K562 (cell line): ENCODE results near the gene CACNG1. TPM values are rescaled to one million over a fixed set of nuclear protein-coding genes. Genes with fewer than 3 reads are reported as not detected.

Experiments used
- ATAC-seq: fragments of 200-7000 bp; cut with Tn5 transposase; 3 replicates; pipeline ENCODE4 v1.9.1; 2020; ENCODE audit warnings: moderate library complexity
- BruUV-seq: library from RNA; stranded (reverse); fragments of 400-500 nt; replicated peaks from 2 replicates; lab custom pipeline; 2021; lab: Mats Ljungman, UMichigan
- CTCF ChIA-PET: fragments of 300-600 bp; formaldehyde crosslinking; extraction: SDS; loops from one replicate; lab custom pipeline; 2021; ENCODE audit warnings: low intra/inter-chr PET ratio; lab: Yijun Ruan, JAX
- POLR2A ChIA-PET: fragments of 300-600, 350-650 bp; sonication (Branson Sonifier 250); formaldehyde crosslinking; extraction: SDS; loops from one replicate; lab custom pipeline; 2021; ENCODE audit warnings: antibody characterized with exemption, inconsistent platforms; lab: Yijun Ruan, JAX
- DNase-seq, 4 experiments: peaks; one replicate each; pipeline versions ENCODE4 v3.0.0 to v3.0.0-alpha.2; 2011 to 2018; ENCODE audit warnings: low spot score in 3 of 4, mixed read lengths in 3 of 4; ENCODE audit errors: extremely low read depth in 1 of 4
- FAIRE-seq: peaks from 2 replicates; lab custom pipeline; 2011; peaks lifted over from hg19 to GRCh38; lab: Jason Lieb, UNC
- H2AFZ ChIP-seq: 2 replicates; pipeline ENCODE4 v1.6.0; 2011; ENCODE audit warnings: low read depth, low read length, control low read depth, inconsistent platforms
- H3K27ac ChIP-seq: fragments of 200-600 bp; 3 replicates; pipeline ENCODE4 v1.8.0; 2011; ENCODE audit warnings: low read depth, mild to moderate bottlenecking, control low read depth, inconsistent platforms, low read length, moderate library complexity, mixed read lengths; ENCODE audit errors: extremely low read depth
- H3K27me3 ChIP-seq, 2 experiments: fragments of 300-600 bp in 1 of 2; 2 replicates in 1 of 2; 3 replicates in 1 of 2; pipeline versions ENCODE4 v1.6.0 to v1.8.0; 2011; ENCODE audit warnings: inconsistent platforms in 2 of 2, low read length in 2 of 2, mild to moderate bottlenecking in 1 of 2, mixed read lengths in 1 of 2, moderate library complexity in 1 of 2; ENCODE audit not compliant: control insufficient read depth in 2 of 2, insufficient read depth in 2 of 2
- H3K36me3 ChIP-seq: fragments of 300-600 bp; 3 replicates; pipeline ENCODE4 v1.8.0; 2011; ENCODE audit warnings: mild to moderate bottlenecking, low read length, inconsistent platforms; ENCODE audit not compliant: control insufficient read depth, insufficient read depth
- H3K4me1 ChIP-seq, 2 experiments: fragments of 200-600 bp in 1 of 2; replicated peaks in 1 of 2; 2 replicates in 1 of 2; 3 replicates in 1 of 2; pipeline versions ENCODE4 v1.5.1 to v1.8.0; 2011; ENCODE audit warnings: inconsistent platforms in 2 of 2, low read length in 2 of 2, mild to moderate bottlenecking in 1 of 2, mixed read lengths in 1 of 2, moderate library complexity in 1 of 2; ENCODE audit not compliant: control insufficient read depth in 2 of 2, insufficient read depth in 2 of 2
- H3K4me2 ChIP-seq: 2 replicates; pipeline ENCODE4 v1.6.1; 2011; ENCODE audit warnings: low read length, control low read depth, inconsistent platforms, mixed read lengths; ENCODE audit not compliant: insufficient read depth
- H3K4me3 ChIP-seq: fragments of 200-600 bp; sonication (generic), shearing (Covaris generic); 2 replicates; pipeline ENCODE4 v1.5.1; 2016; ENCODE audit warnings: control low read depth, inconsistent platforms
- H3K79me2 ChIP-seq: fragments of 200-600 bp; 3 replicates; pipeline ENCODE4 v1.8.0; 2011; ENCODE audit warnings: low read length, inconsistent platforms; ENCODE audit not compliant: control insufficient read depth, insufficient read depth
- H3K9ac ChIP-seq, 2 experiments: 2 replicates each; pipeline versions ENCODE4 v1.6.0 to v1.6.1; 2011; ENCODE audit warnings: low read depth in 2 of 2, low read length in 2 of 2, control low read depth in 1 of 2, inconsistent platforms in 1 of 2, mild to moderate bottlenecking in 1 of 2, mixed read lengths in 1 of 2; ENCODE audit not compliant: insufficient read depth in 1 of 2
- H3K9me1 ChIP-seq: one replicate; pipeline ENCODE4 v1.6.0; 2011; ENCODE audit warnings: inconsistent platforms, mild to moderate bottlenecking, low read length, moderate library complexity; ENCODE audit not compliant: control insufficient read depth, insufficient read depth
- H3K9me3 ChIP-seq: replicated peaks from 2 replicates; pipeline ENCODE4 v1.5.1; 2011; ENCODE audit warnings: low read depth, low read length, inconsistent platforms; ENCODE audit not compliant: control insufficient read depth, insufficient read depth
- H4K20me1 ChIP-seq: replicated peaks from 2 replicates; pipeline ENCODE4 v1.6.1; 2011; ENCODE audit warnings: low read length, inconsistent platforms, mixed read lengths; ENCODE audit not compliant: control insufficient read depth, insufficient read depth
- HOXB6 ChIP-seq: fragments of 250-450 bp; sonication (Bioruptor Pico); IDR thresholded peaks from 2 replicates; pipeline ENCODE4 v1.5.1; 2022; ENCODE audit warnings: mild to moderate bottlenecking, borderline replicate concordance
- KDM1A ChIP-seq, 2 experiments: fragments of 450-650 bp; IDR thresholded peaks; 2 replicates each; pipeline ENCODE4 v1.6.1; 2016; ENCODE audit warnings: mild to moderate bottlenecking in 2 of 2
- LARP7 ChIP-seq: fragments of 450-650 bp; IDR thresholded peaks from 2 replicates; pipeline ENCODE4 v1.6.1; 2016
- SAFB ChIP-seq: fragments of 200-400 bp; formaldehyde crosslinking; IDR thresholded peaks from 2 replicates; pipeline ENCODE4 v1.6.1; 2017; ENCODE audit warnings: low read depth, low read length, borderline replicate concordance
- ZNF586 ChIP-seq: fragments of 450-650 bp; formaldehyde crosslinking; conservative IDR thresholded peaks from 2 replicates; pipeline ENCODE4 v1.4.0; 2020; ENCODE audit warnings: mild to moderate bottlenecking, moderate library complexity
- WGBS: fragments of 100-300 bp; shearing (Covaris generic); methylation state at CpG from one replicate; pipeline ENCODE4 v1.1.6; 2016; ENCODE audit warnings: low coverage, mixed read lengths; ENCODE audit not compliant: insufficient coverage; ENCODE audit errors: missing lambda C conversion rate; 5-methylcytosine and 5-hydroxymethylcytosine counted together
- in situ Hi-C: fragments of 300-500 bp; cut with MboI; formaldehyde crosslinking; loops from 4 replicates; pipeline ENCODE4 v1.15.0; 2018; ENCODE audit warnings: inconsistent platforms, mixed read lengths
- intact Hi-C: fragments of 100-400 bp; cut with micrococcal nuclease; formaldehyde crosslinking; loops from 2 replicates; pipeline ENCODE4 v1.14.2; 2022
- polyA plus RNA-seq, 8 experiments: library from polyadenylated mRNA; depleted of rRNA in 4 of 8; stranded (reverse) in 5 of 8; unstranded in 3 of 8; fragments of >200 nt; fragmentation: Nextera tagmentation in 2 of 8; fragmentation: Illumina TruSeq in 1 of 8; extraction: Ambion mirVana in 2 of 8; extraction: Trizol in 1 of 8; gene quantifications; 2 replicates each; pipeline versions ENCODE4 v1.2.1 to v1.2.3, GENCODE V29; 2011 to 2014; ENCODE audit warnings: inconsistent platforms in 1 of 8, missing spikeins in 1 of 8
- total RNA-seq, 7 experiments: library from RNA; depleted of rRNA in 6 of 7; stranded (reverse); fragments of >200 nt in 6 of 7; fragmentation: Illumina TruSeq in 2 of 7; extraction: Trizol in 2 of 7; gene quantifications; 2 replicates each; pipeline versions ENCODE4 v1.2.1 to v1.2.3, GENCODE V29; 2011 to 2021; ENCODE audit warnings: low replicate concordance in 1 of 7
- TF ChIP-seq, protein P1 (sequence below): fragments of 250-450 bp; sonication (Bioruptor Pico); IDR thresholded peaks from 2 replicates; pipeline ENCODE4 v1.8.0; 2021; ENCODE audit warnings: moderate library complexity, mild to moderate bottlenecking, inconsistent platforms
- TF ChIP-seq, protein P2 (sequence below): sonication (generic); formaldehyde crosslinking; IDR thresholded peaks from 2 replicates; pipeline ENCODE4 v1.4.0; 2020; ENCODE audit warnings: mild to moderate bottlenecking, missing genetic modification reagents
- TF ChIP-seq, protein P3 (sequence below): sonication (generic); formaldehyde crosslinking; IDR thresholded peaks from 2 replicates; pipeline ENCODE4 v1.8.1; 2023; ENCODE audit warnings: mild to moderate bottlenecking, missing genetic modification reagents
- TF ChIP-seq, protein P4 (sequence below): fragments of 200-800 bp; sonication (Bioruptor generic); IDR thresholded peaks from 2 replicates; pipeline ENCODE4 v1.6.1; 2017; ENCODE audit warnings: missing genetic modification characterization, missing compliant biosample characterization
- TF ChIP-seq, protein P5 (sequence below): sonication (generic); formaldehyde crosslinking; IDR thresholded peaks from 2 replicates; pipeline ENCODE4 v1.8.0; 2023; ENCODE audit warnings: mild to moderate bottlenecking, missing genetic modification reagents

Gene CACNG1
- total and polyA plus RNA-seq, 9 of the 15 experiments (the other 6 are each of a cell fraction or from before 2014, with no cell fraction given) = not detected

DNA sequence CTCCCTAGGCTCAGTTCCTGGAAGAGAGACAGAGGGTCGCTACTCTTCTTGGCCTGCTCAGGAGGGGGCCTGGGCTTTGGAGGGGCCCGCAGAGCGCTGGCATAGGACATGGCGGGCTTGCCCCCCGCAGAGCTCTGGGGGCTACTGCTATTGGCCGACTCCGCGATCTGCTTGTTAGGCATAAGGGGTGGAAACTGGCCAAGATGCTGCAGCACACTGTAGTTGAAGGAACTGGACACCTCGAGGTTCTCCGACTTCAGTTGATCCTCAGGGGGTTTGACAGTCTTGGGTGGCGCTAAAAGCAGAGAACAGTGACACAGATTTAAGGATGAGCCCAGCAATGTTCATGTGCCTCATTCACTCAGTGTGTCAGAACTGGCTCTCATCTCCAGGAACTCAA is 33.9 kb downstream of the CACNG1 start:
- intact Hi-C loops = no loop called here
- Histone ChIP-seq H3K4me3 (no peak overlapping the region), H3K9me3 (no peaks in the 10 kb centered on the region), H4K20me1 (no peaks in the 10 kb centered on the region), H2AFZ (no peak overlapping the region), H3K9me1 (no peaks in the 10 kb centered on the region), H3K4me2 (no peak overlapping the region), H3K36me3 (peaks cover 34% of the 10 kb centered on the region), H3K79me2 (no peaks in the 10 kb centered on the region), H3K27me3 (no peaks in the 10 kb centered on the region), H3K27ac (no peak overlapping the region), H3K9ac (no peak overlapping the region), H3K4me1 (no peaks in the 10 kb centered on the region)
- in situ Hi-C loops = no loop called here
- FAIRE-seq (no peak), DNase-seq (no peak), ATAC-seq (no peak)
- WGBS = 94% methylated on average over 11 of the region's 11 CpGs
- no TSS peak for BruUV-seq
- no peak for TF ChIP-seq KDM1A (IDR thresholded peaks at IDR 0.05)
- no peak for TF ChIP-seq HOXB6
- TF ChIP-seq, protein P1, sequence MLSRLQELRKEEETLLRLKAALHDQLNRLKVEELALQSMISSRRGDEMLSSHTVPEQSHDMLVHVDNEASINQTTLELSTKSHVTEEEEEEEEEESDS (CRISPR knock-in tag) = no peak
- TF ChIP-seq LARP7 = no peak
- TF ChIP-seq, protein P2, sequence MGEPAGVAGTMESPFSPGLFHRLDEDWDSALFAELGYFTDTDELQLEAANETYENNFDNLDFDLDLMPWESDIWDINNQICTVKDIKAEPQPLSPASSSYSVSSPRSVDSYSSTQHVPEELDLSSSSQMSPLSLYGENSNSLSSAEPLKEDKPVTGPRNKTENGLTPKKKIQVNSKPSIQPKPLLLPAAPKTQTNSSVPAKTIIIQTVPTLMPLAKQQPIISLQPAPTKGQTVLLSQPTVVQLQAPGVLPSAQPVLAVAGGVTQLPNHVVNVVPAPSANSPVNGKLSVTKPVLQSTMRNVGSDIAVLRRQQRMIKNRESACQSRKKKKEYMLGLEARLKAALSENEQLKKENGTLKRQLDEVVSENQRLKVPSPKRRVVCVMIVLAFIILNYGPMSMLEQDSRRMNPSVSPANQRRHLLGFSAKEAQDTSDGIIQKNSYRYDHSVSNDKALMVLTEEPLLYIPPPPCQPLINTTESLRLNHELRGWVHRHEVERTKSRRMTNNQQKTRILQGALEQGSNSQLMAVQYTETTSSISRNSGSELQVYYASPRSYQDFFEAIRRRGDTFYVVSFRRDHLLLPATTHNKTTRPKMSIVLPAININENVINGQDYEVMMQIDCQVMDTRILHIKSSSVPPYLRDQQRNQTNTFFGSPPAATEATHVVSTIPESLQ (CRISPR knock-in tag) = no peak
- TF ChIP-seq, protein P3, sequence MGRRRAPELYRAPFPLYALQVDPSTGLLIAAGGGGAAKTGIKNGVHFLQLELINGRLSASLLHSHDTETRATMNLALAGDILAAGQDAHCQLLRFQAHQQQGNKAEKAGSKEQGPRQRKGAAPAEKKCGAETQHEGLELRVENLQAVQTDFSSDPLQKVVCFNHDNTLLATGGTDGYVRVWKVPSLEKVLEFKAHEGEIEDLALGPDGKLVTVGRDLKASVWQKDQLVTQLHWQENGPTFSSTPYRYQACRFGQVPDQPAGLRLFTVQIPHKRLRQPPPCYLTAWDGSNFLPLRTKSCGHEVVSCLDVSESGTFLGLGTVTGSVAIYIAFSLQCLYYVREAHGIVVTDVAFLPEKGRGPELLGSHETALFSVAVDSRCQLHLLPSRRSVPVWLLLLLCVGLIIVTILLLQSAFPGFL (CRISPR knock-in tag) = no peak
- no peak for TF ChIP-seq ZNF586 (CRISPR knock-in tag)
- TF ChIP-seq, protein P4, sequence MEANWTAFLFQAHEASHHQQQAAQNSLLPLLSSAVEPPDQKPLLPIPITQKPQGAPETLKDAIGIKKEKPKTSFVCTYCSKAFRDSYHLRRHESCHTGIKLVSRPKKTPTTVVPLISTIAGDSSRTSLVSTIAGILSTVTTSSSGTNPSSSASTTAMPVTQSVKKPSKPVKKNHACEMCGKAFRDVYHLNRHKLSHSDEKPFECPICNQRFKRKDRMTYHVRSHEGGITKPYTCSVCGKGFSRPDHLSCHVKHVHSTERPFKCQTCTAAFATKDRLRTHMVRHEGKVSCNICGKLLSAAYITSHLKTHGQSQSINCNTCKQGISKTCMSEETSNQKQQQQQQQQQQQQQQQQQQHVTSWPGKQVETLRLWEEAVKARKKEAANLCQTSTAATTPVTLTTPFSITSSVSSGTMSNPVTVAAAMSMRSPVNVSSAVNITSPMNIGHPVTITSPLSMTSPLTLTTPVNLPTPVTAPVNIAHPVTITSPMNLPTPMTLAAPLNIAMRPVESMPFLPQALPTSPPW (CRISPR knock-in tag) = no peak
- no peak for TF ChIP-seq SAFB
- TF ChIP-seq, protein P5, sequence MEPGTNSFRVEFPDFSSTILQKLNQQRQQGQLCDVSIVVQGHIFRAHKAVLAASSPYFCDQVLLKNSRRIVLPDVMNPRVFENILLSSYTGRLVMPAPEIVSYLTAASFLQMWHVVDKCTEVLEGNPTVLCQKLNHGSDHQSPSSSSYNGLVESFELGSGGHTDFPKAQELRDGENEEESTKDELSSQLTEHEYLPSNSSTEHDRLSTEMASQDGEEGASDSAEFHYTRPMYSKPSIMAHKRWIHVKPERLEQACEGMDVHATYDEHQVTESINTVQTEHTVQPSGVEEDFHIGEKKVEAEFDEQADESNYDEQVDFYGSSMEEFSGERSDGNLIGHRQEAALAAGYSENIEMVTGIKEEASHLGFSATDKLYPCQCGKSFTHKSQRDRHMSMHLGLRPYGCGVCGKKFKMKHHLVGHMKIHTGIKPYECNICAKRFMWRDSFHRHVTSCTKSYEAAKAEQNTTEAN (CRISPR knock-in tag) = no peak
- POLR2A ChIA-PET = interaction anchor here (0.6 to 1.7 kb wide), 4 partner anchors 9 to 20 kb away, joined by 3 to 4 read pairs (median 3); no protein-coding TSS in a partner anchor
- CTCF ChIA-PET = no interaction called here
